Tibial nerve (tissue), 4 donors: ENCODE measurements around the gene PLEKHG7. TPM values are rescaled to one million over a fixed set of nuclear protein-coding genes. Genes with fewer than 3 reads are reported as not detected.

ENCODE experiments used
- DNase-seq, 2 donors: peaks; one replicate each; pipeline ENCODE4 v3.0.0-alpha.2; 2019; ENCODE audit warnings: low spot score in 2 of 2
- H3K27ac ChIP-seq, 4 donors: fragments of 200-600 bp; sonication (generic) in 3 of 4; one replicate each; pipeline ENCODE4 v1.5.1; 2017 to 2019; ENCODE audit warnings: mild to moderate bottlenecking in 1 of 4
- H3K27me3 ChIP-seq, 2 donors: fragments of 200-600 bp; sonication (generic) in 1 of 2; one replicate each; pipeline versions ENCODE4 v1.5.1 to v1.6.0; 2017 to 2019
- H3K36me3 ChIP-seq, 3 donors: fragments of 200-600 bp; sonication (generic); one replicate each; pipeline ENCODE4 v1.5.1; 2018 to 2019
- H3K4me1 ChIP-seq, 4 donors: fragments of 200-600 bp; sonication (generic) in 3 of 4; one replicate each; pipeline ENCODE4 v1.5.1; 2017 to 2019
- H3K4me3 ChIP-seq, 4 donors: fragments of 200-600 bp; sonication (generic) in 3 of 4; one replicate each; pipeline ENCODE4 v1.5.1; 2017 to 2019; ENCODE audit warnings: mild to moderate bottlenecking in 1 of 4, moderate library complexity in 1 of 4
- H3K9me3 ChIP-seq, 4 donors: fragments of 200-600 bp; sonication (generic) in 3 of 4; one replicate each; pipeline ENCODE4 v1.5.1; 2017 to 2019
- EP300 ChIP-seq, 2 donors: sonication (generic); formaldehyde crosslinking; IDR thresholded peaks; one replicate each; pipeline ENCODE4 v1.6.1; 2017; ENCODE audit warnings: antibody characterized with exemption in 2 of 2, mild to moderate bottlenecking in 1 of 2
- POLR2A ChIP-seq, 2 donors: fragments of 450-650 bp; IDR thresholded peaks; one replicate each; pipeline ENCODE4 v1.6.1; 2017; ENCODE audit warnings: antibody characterized with exemption in 2 of 2, mild to moderate bottlenecking in 2 of 2, moderate library complexity in 2 of 2
- WGBS, 2 donors: methylation state at CpG; one replicate each; pipeline ENCODE4 v1.1.5; 2018; 5-methylcytosine and 5-hydroxymethylcytosine counted together
- total RNA-seq, 4 donors: library from RNA; depleted of rRNA; stranded (reverse); fragments of >200 nt; gene quantifications; one replicate each; pipeline ENCODE4 v1.1.0, GENCODE V29; 2016
- TF ChIP-seq, protein P1 (sequence below), 5 experiments: fragments of 200-600 bp in 3 of 5; fragments of 450-650 bp in 2 of 5; sonication (generic) in 3 of 5; IDR thresholded peaks; one replicate each; pipeline ENCODE4 v1.5.1; 2016 to 2019; ENCODE audit warnings: antibody characterized with exemption in 5 of 5, mild to moderate bottlenecking in 3 of 5, moderate library complexity in 2 of 5

PLEKHG7 gene
- total RNA-seq, 4 donors from 2014 or later: 1.2 to 3.1 (median 2.2) TPM

DNA sequence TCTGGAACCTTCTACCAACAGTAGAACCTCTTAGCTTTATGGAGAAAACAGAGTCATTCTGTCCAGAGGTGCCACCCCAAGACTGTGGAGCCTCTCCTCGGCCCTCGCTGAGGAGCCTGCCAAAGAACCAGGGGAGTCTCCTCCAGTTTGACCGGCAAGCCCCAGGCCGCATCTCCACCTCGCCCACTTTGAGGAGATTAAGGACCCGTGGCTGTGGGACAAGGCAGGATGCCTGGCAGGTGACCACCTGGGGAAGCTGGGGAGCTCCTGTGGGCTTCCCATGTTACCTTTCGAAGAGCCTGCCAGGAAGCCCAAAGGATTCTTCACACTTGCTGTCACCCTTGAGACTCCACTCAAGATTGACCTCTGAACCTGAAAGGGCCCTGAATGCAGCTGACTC, 3.8 kb downstream of the PLEKHG7 start:
- Histone ChIP-seq H3K36me3 (no peaks in the 10 kb centered on the region), H3K27me3 (no peaks in the 10 kb centered on the region), H3K27ac (no peak overlapping the region), H3K9me3 (no peaks in the 10 kb centered on the region), H3K4me3 (no peak overlapping the region), H3K4me1 (no peaks in the 10 kb centered on the region)
- no peak for DNase-seq
- no peak for TF ChIP-seq EP300 (IDR thresholded peaks at IDR 0.05)
- WGBS, 2 donors: 96 to 100% methylated on average over 7 of the region's 7 CpGs

DNA sequence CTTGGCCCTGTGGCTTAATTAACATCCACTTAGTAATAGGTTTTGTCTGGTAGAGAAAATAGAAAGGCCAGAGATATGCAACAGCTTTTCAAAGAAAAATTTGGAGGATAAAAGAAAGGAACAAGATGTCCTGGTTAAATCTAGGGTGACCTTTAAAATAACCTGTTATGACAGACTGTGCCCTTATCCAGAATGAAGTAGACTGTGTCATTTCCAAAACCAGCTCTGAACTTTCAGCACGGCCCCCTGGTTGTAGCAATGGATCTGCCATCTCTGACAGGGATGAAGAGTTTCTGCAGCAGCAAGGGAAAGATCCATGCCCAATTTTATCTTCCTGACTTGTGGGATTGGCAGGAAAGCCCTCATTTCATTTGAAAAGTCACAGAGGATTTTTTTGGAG, 5.1 kb downstream of the PLEKHG7 start:
- no peak overlapping the region for H3K4me3 ChIP-seq
- H3K9me3 ChIP-seq: no peaks in the 10 kb centered on the region
- no peaks in the 10 kb centered on the region for H3K36me3 ChIP-seq
- no peaks in the 10 kb centered on the region for H3K4me1 ChIP-seq
- H3K27ac ChIP-seq: no peak overlapping the region
- H3K27me3 ChIP-seq: no peaks in the 10 kb centered on the region
- 75 to 86% methylated on average over 1 of the region's 1 CpG for WGBS, 2 donors
- no peak for TF ChIP-seq EP300 (IDR thresholded peaks at IDR 0.05)
- TF ChIP-seq, protein P1, sequence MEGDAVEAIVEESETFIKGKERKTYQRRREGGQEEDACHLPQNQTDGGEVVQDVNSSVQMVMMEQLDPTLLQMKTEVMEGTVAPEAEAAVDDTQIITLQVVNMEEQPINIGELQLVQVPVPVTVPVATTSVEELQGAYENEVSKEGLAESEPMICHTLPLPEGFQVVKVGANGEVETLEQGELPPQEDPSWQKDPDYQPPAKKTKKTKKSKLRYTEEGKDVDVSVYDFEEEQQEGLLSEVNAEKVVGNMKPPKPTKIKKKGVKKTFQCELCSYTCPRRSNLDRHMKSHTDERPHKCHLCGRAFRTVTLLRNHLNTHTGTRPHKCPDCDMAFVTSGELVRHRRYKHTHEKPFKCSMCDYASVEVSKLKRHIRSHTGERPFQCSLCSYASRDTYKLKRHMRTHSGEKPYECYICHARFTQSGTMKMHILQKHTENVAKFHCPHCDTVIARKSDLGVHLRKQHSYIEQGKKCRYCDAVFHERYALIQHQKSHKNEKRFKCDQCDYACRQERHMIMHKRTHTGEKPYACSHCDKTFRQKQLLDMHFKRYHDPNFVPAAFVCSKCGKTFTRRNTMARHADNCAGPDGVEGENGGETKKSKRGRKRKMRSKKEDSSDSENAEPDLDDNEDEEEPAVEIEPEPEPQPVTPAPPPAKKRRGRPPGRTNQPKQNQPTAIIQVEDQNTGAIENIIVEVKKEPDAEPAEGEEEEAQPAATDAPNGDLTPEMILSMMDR (IDR thresholded peaks at IDR 0.05): no peak
- no peak for TF ChIP-seq POLR2A (IDR thresholded peaks at IDR 0.05)
- DNase-seq: no peak

DNA sequence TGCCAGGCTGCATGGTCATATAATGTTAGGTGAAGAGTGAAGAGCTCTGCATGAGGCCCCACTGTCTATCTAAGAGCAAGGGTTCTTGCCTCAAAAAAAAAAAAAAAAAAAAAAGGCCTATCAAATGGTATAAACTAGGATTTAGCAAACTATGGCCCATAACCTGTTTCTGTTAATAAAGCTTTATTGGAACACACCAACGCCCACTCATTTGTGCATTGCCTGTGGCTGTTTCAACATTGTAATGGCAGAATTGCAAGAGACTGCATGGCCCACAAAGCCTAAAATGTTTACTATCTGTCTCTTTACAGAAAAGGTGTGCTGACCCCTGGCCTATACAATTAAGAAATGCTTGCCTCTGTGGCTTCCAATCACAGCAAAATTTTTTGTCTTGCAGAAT, 12.8 kb downstream of the PLEKHG7 start:
- WGBS, 2 donors: 0 to 64% methylated on average over 1 of the region's 1 CpG
- no peaks in the 10 kb centered on the region for H3K27me3 ChIP-seq
- H3K4me1 ChIP-seq: peaks cover 0 to 11% (median 0%) of the 10 kb centered on the region in 4 donors
- no peak for TF ChIP-seq EP300 (IDR thresholded peaks at IDR 0.05)
- TF ChIP-seq, protein P1 (IDR thresholded peaks at IDR 0.05): no peak
- peaks cover 0 to 7% (median 0%) of the 10 kb centered on the region in 4 donors for H3K9me3 ChIP-seq
- DNase-seq: no peak
- H3K36me3 ChIP-seq: no peaks in the 10 kb centered on the region
- no peak overlapping the region for H3K4me3 ChIP-seq
- no peak overlapping the region for H3K27ac ChIP-seq

DNA sequence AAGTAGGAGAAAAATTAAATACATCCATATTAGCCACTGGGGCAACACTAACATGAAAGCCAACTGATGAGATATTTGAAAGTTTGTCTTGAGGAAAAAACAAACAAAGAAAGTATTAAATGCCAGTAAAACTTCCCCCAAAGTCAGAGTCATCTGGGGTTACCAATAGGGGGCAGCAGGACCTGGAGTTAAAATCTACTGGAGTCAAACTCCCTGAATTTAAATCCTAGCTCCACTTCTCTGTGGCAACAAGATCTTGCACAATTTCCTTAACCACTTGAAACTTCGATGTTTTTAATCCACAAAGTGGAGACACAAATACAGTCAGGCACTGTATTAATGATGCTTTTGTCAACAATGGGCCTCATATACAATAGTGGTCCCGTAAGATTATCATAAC, 14.4 kb downstream of the PLEKHG7 start:
- 74 to 75% methylated on average over 2 of the region's 2 CpGs for WGBS, 2 donors
- DNase-seq: peak in 1 of 2 donors; percentile 30
- Histone ChIP-seq H3K36me3 (no peaks in the 10 kb centered on the region), H3K27me3 (no peaks in the 10 kb centered on the region), H3K4me1 (peaks cover 0 to 11% (median 0%) of the 10 kb centered on the region in 4 donors), H3K9me3 (peaks cover 0 to 7% (median 0%) of the 10 kb centered on the region in 4 donors), H3K27ac (no peak overlapping the region), H3K4me3 (no peak overlapping the region)
- TF ChIP-seq, protein P1 (IDR thresholded peaks at IDR 0.05): peak in 3 of 5 experiments; percentile 12 to 31 (median 21)
- TF ChIP-seq POLR2A (IDR thresholded peaks at IDR 0.05): no peak

DNA sequence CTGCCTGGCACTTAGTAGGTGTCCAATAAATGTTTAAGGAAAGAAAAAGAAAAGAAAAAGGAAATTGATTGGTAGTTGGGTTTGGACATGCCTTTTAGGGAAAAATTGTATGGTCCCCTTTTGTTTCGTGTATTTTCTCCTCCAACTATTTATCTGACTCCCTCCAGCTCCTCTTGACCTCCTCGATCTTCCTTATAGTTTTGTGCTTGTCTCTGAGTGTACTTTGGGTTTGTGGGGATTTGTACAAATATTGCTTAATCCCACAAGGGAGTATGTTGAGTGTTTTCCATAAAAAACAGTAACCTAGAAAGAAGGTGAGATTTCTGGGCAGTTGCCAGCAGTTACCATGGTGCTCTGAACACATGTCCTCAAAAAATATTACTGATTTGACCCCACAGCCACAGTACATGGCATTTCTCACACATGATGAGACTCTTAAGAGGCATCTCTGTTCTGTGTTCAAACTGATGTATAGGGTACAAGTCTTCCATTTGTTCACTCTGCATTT, 15.7 kb downstream of the PLEKHG7 start:
- peaks cover 0 to 3% (median 0%) of the 10 kb centered on the region in 4 donors for H3K9me3 ChIP-seq
- WGBS, 2 donors: 49 to 65% methylated on average over 2 of the region's 2 CpGs
- H3K27ac ChIP-seq: no peak overlapping the region
- no peak overlapping the region for H3K4me3 ChIP-seq
- H3K27me3 ChIP-seq: no peaks in the 10 kb centered on the region
- no peak for TF ChIP-seq POLR2A (IDR thresholded peaks at IDR 0.05)
- no peak for TF ChIP-seq EP300 (IDR thresholded peaks at IDR 0.05)
- TF ChIP-seq, protein P1 (IDR thresholded peaks at IDR 0.05): no peak
- no peak for DNase-seq
- H3K36me3 ChIP-seq: no peaks in the 10 kb centered on the region
- peaks cover 0 to 11% (median 0%) of the 10 kb centered on the region in 4 donors for H3K4me1 ChIP-seq

DNA sequence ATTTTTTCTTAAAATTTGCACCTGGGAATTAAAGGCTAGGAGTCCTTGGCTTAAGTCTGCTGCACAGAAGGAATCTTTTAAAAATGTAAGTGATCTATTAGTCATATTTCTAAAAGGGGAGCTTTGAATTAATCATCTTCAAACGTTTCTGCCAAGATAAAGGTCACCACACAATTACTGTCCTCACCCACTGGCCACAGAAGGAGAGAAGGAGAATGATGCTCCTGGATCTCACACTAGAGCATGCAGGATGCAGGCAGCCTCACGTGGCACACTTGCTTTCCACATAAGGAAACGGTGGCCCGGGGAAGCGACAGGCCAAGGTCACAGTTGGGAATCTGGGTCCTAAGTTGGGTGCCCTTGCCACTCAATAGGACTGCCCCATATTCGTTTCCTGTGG, 16.9 kb downstream of the PLEKHG7 start:
- 47 to 51% methylated on average over 6 of the region's 6 CpGs for WGBS, 2 donors
- TF ChIP-seq, protein P1 (IDR thresholded peaks at IDR 0.05): no peak
- TF ChIP-seq POLR2A (IDR thresholded peaks at IDR 0.05): no peak
- no peak for TF ChIP-seq EP300 (IDR thresholded peaks at IDR 0.05)
- no peak overlapping the region for H3K4me3 ChIP-seq

More for the DNA sequence above, 16.9 kb downstream of the PLEKHG7 start:
- H3K36me3 ChIP-seq: no peaks in the 10 kb centered on the region
- H3K4me1 ChIP-seq: peaks cover 0 to 11% (median 0%) of the 10 kb centered on the region in 4 donors
- no peaks in the 10 kb centered on the region for H3K27me3 ChIP-seq
- H3K27ac ChIP-seq: no peak overlapping the region
- H3K9me3 ChIP-seq: peaks cover 0 to 6% (median 0%) of the 10 kb centered on the region in 4 donors
- no peak for DNase-seq
